HG03025 (cell line): ENCODE results near the gene GANC.

Experiments used
- ATAC-seq: cut with Tn5 transposase; IDR thresholded peaks from one replicate; pipeline ENCODE4 v1.9.1; 2021; ENCODE audit warnings: mild to moderate bottlenecking, moderate library complexity; ENCODE audit not compliant: unreplicated experiment, low FRiP score

The GANC gene

DNA sequence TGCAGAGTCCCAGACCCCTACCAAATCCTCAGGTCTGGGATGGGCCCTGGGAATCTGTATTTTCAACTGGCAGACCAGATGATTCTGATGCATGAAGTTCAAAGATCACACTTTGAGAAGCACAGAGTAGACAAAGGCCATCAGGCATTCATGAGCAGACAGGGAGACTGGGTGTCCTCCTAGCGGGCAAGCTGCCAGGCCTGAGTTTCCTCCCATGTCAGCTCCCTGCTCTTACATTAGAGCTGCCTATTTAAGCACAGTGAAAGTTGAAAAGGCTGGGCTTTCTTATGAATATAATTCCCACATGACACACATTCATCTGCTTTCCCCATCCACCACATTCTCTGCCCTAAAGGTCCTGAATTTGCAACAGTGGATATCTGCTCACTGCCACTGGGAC, 100.3 kb downstream of the GANC start:
- no peak for ATAC-seq

- ATAC-seq = no peak
Observed at GRCh38 chr15:42373936-42374335, 100.9 kb downstream of the GANC start.

DNA sequence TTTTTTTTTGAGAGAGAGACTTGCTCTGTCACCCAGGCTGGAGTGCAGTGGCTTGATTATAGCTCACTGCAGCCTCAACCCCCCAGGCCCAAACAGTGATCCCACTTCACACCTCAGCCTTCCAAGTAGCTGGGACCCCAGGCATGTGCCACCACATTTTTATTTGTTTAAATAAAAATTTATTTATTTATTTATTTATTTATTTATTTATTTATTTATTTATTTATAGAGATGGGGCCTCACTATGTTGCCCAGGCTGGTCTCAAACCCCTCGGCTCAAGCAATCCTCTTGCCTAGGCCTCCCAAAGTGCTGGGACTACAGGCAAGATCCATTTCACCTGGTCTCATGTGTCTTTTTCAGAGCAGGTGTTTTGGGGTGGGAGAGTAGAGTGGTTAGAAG, 101.8 kb downstream of the GANC start:
- no peak for ATAC-seq

DNA sequence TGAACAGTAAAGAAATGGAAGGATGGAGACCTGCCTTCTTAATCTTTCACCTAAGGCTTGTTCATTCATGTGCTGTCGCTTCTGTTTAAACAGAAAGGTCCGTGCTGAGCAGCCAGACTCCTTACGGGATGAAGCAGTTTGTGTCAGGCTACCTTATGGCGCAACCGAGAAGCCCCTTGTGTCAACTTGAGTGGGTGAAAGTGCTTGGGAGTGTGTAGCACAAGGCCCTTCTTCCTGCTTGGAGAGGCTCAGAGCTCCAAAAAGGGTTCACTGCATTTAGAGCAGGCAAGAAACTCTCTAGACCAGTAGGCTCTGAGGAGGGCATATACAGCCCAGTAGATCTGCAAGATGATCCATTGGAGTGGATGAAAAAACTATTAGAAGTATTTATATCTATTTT, 102.3 kb downstream of the GANC start:
- no peak for ATAC-seq

DNA sequence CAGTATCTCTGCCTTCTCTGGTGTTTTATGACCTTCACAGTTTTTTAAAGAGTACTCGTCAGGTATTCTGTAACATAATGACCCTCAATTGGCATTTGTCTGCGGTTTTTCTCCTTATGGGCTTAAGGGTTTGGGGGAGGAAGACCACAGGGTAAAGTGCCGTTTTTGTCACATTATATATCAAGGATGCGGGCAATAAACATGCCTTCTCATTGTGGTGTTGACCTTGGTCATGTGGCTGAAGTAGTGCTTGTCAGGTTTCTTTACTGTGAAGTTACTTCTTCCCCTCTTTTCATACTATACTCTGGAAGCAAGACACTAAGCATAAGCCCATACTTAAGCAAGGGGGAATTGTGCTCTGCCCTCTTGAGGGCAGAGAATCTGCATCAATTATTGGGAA, 102.9 kb downstream of the GANC start:
- ATAC-seq = no peak

- ATAC-seq = no peak
Observed at GRCh38 chr15:42378011-42378410, 105.0 kb downstream of the GANC start.

DNA sequence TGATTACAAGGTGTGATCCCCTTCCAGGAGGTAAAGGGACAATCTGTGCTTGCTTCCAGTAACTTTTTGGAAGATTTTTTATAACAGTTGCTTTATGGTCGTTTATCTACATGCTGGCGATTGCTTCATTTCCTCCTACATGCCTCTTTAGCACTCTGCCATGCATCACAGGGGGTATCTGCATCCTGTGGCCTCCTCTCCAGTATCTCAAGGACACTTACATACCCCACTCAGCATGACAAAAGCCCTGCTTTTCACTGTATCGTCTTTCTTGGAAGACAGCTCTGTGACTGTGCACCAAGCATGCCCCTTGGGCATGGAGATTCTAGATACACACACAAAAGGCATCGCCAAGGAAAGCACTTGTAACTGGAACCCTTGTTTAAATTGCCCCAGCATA, 111.6 kb downstream of the GANC start:
- no peak for ATAC-seq

DNA sequence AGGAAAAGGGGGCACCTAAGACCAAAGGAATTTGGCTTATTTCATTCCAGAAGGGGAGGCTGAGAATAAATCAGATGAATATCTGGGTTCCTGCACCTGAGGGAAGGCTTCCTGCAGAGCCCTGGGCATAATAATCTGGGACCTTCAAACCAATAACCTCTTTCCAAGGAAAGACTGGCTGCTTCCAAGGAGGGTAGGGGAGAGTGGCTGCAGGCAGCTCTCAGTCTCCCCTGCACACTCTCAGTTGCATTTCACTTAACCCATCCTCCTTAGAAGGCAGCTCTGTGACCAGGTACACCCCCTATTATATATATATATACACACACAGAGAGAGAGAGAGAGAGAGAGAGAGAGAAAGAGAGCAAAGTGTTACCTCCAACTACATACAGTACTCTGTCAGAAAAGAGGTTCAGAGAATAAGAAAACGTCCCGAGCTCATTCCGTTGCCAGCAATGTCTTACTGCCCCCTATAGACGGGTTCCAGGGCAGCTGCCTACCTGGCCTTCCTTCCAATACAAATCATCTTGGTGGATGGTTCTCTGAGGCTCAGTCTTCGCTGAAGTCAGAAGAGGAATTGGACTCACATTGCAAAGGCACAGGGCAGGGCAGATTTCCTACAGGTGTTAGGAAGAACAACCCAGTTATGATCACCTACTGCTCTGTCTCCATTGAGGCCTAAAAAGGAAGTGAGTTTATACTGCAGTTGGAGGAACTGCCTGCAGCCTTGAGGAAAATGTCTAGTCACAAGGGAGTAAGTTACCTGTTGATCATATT, 112.4 kb downstream of the GANC start:
- ATAC-seq = no peak

- ATAC-seq = no peak
Observed at GRCh38 chr15:42385980-42386700, 113.1 kb downstream of the GANC start.

DNA sequence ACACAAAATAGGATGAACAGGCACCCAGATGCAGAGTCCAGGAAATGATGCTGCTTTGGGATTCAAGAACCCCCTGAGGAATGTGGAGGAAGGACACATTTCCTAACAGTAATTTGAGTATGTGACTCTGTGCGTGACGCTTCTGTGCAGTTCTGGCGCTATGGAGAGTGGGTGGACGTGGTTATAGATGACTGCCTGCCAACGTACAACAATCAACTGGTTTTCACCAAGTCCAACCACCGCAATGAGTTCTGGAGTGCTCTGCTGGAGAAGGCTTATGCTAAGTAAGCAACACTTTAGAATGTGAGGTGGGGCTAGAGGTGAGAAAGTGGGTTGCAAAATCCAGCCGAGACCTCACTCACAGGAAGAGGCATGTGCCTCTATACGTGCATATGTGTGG, 114.6 kb downstream of the GANC start:
- ATAC-seq = no peak

GRCh38 chr15:42392309-42393024, 119.5 kb downstream of the GANC start:
- no peak for ATAC-seq

DNA sequence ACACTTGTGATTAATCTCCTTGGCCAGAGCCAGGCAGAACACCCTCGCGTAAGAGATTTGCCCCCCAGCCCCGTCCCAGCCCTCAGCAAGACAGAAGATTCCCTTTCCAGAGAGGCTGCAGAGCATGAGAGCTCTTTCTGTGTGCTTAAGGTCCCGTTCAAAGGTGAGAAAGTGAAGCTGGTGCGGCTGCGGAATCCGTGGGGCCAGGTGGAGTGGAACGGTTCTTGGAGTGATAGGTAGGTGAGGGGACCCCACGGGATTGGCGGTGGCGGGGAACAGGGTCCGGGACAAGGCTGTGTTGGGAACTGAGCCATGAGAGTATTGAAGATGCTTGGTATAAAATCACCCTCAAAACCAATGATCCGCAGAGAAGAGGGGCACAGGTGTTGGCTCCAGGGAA, 121.1 kb downstream of the GANC start:
- ATAC-seq = no peak

DNA sequence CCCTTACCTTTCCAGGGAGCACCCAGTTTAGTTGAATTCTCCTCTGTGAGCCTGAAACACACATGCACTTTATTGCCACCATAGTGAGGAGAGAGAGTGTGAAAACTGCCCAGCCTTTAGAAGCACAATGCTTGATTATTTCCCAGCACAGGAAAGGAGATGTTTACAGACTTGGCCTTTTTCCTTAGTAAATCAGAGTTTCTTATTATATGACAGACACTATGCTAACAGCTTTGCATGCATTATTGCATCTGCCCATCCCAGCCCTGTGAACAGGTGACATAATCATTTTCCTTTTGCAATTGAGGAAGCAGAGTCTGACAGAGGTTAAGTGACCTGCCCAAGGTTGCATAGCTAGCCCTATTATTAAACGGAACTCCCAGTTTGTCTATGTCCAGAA, 122.8 kb downstream of the GANC start:
- no peak for ATAC-seq

DNA sequence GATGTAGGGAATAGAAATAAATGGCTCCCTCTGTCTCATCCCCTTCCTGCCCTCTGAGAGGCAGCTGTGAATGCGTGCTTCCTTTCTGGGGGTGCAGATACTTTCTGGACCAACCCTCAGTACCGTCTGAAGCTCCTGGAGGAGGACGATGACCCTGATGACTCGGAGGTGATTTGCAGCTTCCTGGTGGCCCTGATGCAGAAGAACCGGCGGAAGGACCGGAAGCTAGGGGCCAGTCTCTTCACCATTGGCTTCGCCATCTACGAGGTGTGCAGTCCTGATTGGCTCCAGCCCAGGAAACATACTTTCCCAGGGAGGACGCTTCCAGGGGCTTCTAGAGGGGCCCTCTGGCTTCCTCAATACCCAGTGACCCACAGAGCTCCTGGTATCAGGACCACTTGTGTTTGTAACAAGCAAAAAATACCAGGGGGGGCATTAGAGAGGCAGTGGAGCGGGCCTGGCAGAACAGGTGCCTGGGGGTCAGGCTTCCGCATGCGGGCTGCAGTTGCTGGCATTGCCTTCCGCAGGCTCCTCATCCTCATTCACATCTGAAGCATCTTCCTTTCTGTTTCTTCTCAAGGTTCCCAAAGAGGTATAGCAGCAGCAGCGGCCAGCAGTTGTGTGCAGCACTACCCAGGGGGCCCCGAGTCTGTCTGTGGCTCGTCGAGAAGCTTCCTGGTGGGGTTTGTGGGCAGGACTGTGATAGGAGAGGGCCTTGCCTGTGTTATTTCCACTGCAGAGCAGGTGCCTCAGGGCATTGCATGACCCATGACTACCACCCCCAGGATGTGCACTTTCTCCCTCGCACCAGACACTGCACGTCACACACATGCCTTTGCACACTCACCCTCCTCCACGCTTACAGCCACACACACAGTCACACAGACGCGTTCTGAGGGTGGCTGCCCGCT, 128.8 kb downstream of the GANC start:
- no peak for ATAC-seq

GRCh38 chr15:42402455-42403205, 129.6 kb downstream of the GANC start:
- no peak for ATAC-seq

DNA sequence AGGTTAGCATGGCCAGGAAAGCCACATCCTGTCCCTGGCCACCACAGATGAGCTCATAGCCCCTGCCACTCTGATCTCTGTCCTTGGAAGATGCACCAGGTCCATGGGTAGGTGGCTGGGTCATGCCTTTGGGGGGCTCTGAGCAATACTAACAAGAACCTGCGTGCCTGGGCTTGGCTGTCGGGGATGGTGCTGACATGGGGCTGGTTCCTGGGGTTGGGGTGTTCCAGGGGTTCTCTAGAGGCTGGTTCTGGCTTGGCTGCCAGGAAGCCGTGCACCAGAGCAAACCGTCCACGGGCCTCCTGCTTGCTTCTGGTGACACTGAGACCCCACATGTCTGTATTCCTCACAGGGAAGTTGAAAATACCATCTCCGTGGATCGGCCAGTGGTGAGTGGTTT, 130.4 kb downstream of the GANC start:
- ATAC-seq = no peak

GRCh38 chr15:42404461-42405235, 131.6 kb downstream of the GANC start:
- ATAC-seq = no peak

DNA sequence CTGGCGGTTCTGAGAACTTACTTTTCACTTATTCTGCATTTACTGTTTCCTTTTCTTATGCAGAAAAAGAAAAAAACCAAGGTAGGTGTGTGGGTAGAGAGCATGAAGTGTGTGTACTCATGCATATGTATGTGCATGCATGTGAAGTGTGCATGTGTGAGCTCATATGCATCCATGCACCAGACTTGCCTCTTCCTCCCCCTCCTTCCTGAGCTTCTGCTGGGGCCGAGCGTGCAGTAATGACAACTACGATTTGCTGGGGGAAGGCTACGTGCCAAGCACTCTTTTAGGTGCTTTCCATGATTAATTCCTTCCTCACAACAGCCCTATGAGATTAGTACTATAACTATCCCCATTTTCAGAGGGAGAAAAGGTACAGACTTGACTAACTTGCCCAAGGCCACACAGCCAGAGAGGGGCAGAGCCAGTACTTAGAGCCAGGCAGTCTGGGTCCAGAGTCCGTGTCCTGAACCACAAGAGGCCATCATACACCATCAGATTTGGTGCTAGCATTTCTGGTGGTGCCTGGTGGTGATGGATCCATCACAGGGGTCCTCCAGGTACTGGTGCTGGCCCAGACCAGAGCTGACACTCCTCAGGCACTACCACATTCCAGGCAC, 133.0 kb downstream of the GANC start:
- no peak for ATAC-seq
